K562 (cell line): ENCODE measurements around the gene PCED1B. TPM values are rescaled to one million over a fixed set of nuclear protein-coding genes. Genes with fewer than 3 reads are reported as not detected.

Source experiments
- BCL6 ChIP-seq: fragments of 250-450 bp; sonication (Bioruptor Pico); IDR thresholded peaks from 2 replicates; pipeline ENCODE4 v1.4.0; 2020
- HBP1 ChIP-seq: fragments of 450-650 bp; formaldehyde crosslinking; IDR thresholded peaks from 2 replicates; pipeline ENCODE4 v1.4.0; 2022; ENCODE audit warnings: missing genetic modification characterization
- NR4A1 ChIP-seq, 2 experiments: fragments of 250-450 bp in 1 of 2; fragments of 450-650 bp in 1 of 2; sonication (Bioruptor Pico) in 1 of 2; IDR thresholded peaks; 2 replicates each; pipeline versions ENCODE4 v1.4.0 to v1.6.1; 2016 to 2020; ENCODE audit warnings: mild to moderate bottlenecking in 2 of 2, missing compliant biosample characterization in 1 of 2, missing genetic modification characterization in 1 of 2, moderate library complexity in 1 of 2
- RNF219 ChIP-seq: fragments of 250-450 bp; sonication (Bioruptor Pico); IDR thresholded peaks from 2 replicates; pipeline ENCODE4 v1.5.0; 2022; ENCODE audit warnings: mild to moderate bottlenecking
- SIRT6 ChIP-seq: IDR thresholded peaks from one replicate; pipeline ENCODE4 v1.6.1; 2012; ENCODE audit warnings: low read depth, mild to moderate bottlenecking, control low read depth, inconsistent platforms, low read length, moderate library complexity
- ZFP91 ChIP-seq: sonication (generic); formaldehyde crosslinking; IDR thresholded peaks from 2 replicates; pipeline ENCODE4 v1.8.0; 2022; ENCODE audit warnings: mild to moderate bottlenecking, missing genetic modification reagents
- polyA plus RNA-seq, 8 experiments: library from polyadenylated mRNA; depleted of rRNA in 4 of 8; stranded (reverse) in 5 of 8; unstranded in 3 of 8; fragments of >200 nt; fragmentation: Nextera tagmentation in 2 of 8; fragmentation: Illumina TruSeq in 1 of 8; extraction: Ambion mirVana in 2 of 8; extraction: Trizol in 1 of 8; gene quantifications; 2 replicates each; pipeline versions ENCODE4 v1.2.1 to v1.2.3, GENCODE V29; 2011 to 2014; ENCODE audit warnings: inconsistent platforms in 1 of 8, missing spikeins in 1 of 8
- total RNA-seq, 7 experiments: library from RNA; depleted of rRNA in 6 of 7; stranded (reverse); fragments of >200 nt in 6 of 7; fragmentation: Illumina TruSeq in 2 of 7; extraction: Trizol in 2 of 7; gene quantifications; 2 replicates each; pipeline versions ENCODE4 v1.2.1 to v1.2.3, GENCODE V29; 2011 to 2021; ENCODE audit warnings: low replicate concordance in 1 of 7

PCED1B gene
- total and polyA plus RNA-seq, 9 of the 15 experiments (the other 6 are each of a cell fraction or from before 2014, with no cell fraction given): 1.2 to 9.3 (median 2.5) TPM

GRCh38 chr12:47242426-47242825 is 163.0 kb downstream of the PCED1B start (continued):
- TF ChIP-seq HBP1 (CRISPR knock-in tag) (no peak), BCL6 (CRISPR knock-in tag) (no peak), SIRT6 (no peak), NR4A1 (CRISPR knock-in tag; IDR thresholded peaks at IDR 0.05) (no peak), NR4A1 (tag; IDR thresholded peaks at IDR 0.05) (no peak), ZFP91 (CRISPR knock-in tag) (no peak), RNF219 (CRISPR knock-in tag) (no peak)
